ENCODE data around the gene OCRL.
"Not testable (repeated sequence)": the region's sequence is repeated elsewhere in the genome, so short reads cannot be mapped to it uniquely, and the experiment has no call there.

OCRL gene

GRCh38 chrX:129540722-129541184 is 694 bp downstream of the OCRL start:
- DNase-seq: no peak

DNA sequence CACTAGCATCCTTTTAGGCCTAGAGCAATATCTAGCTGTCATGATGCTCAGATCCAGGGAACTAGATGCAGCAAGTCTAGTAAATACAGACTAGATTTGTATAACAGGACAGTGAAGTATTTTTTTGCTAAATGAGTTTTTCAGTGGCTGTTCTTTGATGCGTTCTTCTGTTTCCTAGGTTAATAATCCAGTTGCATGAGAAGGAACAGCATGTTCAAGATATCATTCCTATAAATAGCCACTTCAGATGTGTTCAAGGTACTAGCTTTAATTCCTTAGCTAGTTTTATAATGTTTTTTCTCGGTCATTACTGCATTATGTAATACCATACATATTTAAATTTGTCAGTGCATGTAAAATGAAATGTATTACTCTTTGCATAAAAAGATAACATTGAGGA is 4.7 kb downstream of the OCRL start:
- DNase-seq: no peak

GRCh38 chrX:129545408-129545807 is 5.3 kb downstream of the OCRL start:
- no peak for DNase-seq

GRCh38 chrX:129549124-129549523 is 9.1 kb downstream of the OCRL start:
- DNase-seq: no peak

DNA sequence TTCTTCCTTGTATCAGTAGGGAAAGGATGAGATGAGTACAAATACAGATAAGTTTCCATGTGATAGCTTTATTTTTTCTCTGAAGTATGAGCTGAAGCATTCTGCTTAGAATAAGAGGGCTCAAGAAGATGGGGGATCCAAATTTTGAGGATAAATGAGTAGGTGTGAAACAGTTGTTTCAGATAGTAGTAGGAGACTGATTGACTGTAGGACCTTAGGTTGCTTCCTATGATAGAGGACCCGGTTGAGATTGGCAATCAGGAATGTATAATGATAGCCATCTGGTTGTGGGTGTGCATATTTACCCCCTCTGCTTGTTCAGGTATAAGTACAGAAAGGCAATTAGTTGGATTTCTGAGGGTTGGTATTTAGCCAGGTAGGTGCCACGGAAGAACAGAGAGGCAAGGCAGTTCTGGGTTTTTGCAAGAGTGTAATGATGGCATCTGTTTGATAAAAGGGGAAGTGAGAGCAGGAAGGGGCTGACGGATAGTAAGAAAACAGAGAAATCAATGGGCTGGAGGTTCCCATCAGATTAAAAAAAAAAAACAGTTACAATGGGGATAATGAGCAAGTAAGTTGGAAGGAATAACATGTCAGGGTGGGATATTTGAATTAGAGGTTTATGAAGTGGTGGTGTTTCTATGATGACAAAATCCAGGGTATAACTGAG is 13.7 kb downstream of the OCRL start:
- DNase-seq: no peak

DNA sequence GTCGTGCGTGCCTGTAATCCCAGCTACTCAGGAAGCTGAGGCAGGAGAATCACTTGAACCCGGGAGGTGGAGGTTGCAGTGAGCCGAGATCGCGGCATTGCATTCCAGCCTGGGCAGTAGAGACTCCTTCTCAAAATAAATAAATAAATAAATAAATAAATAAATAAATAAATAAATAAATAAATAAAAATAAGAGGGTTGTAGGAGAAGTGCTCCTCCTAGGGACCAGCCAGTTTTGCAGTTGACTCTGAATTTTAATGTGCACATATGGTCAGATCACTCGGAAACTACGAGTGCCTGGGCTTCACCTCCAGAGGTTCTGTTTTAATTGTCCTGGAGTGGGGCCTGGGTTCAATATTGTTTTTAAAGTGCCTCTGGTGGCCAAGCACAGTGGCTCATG is 14.8 kb downstream of the OCRL start:
- not testable (repeated sequence) for DNase-seq

GRCh38 chrX:129556806-129557315 is 16.8 kb downstream of the OCRL start:
- DNase-seq: no peak

GRCh38 chrX:129557844-129558480 is 17.9 kb downstream of the OCRL start:
- no peak for DNase-seq

DNA sequence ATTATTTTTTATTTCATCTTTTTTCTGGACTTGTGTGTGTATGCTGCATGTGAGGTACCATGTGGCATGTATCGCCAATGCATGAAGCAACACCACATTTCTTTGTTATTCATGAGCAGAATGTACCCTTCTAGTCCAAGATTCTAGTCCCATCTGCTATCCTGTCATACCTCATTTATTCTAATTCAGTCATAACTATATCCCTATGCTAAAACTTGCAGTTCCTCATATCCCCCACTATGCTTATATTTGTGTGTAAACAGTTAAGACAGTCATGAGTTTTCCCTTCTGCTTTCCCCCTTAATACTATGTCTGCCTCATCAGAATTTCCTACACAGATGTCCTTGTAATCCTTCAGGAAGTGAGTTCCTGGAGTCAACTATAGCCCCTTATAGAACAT is 19.7 kb downstream of the OCRL start:
- DNase-seq: no peak

DNA sequence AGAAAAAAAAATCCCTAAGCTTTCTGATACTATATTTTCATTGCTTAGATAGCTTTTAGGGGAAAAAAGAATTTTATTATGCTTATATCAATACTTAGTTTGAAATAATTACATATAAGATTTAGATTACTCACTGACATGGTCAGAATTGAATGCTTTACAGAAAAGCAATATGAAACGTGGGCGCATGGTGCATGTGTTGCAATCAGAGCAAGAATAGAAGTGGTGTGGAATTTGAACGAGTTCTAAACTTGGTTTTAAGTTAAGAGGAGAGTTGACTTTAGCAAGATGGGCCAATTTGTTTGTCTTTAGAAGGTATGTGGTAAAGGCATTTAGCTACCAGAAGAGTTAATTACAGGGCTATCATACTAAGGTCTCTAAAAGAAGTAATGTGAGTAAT is 21.4 kb downstream of the OCRL start:
- no peak for DNase-seq

DNA sequence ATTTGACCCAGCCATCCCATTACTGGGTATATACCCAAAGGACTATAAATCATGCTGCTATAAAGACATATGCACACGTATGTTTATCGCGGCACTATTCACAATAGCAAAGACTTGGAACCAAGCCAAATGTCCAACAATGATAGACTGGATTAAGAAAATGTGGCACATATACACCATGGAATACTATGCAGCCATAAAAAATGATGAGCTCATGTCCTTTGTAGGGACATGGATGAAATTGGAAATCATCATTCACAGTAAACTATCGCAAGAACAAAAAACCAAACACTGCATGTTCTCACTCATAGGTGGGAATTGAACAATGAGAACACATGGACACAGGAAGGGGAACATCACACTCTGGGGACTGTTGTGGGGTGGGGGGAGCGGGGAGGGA is 24.3 kb downstream of the OCRL start:
- not testable (repeated sequence) for DNase-seq

GRCh38 chrX:129565046-129565650 is 25.1 kb downstream of the OCRL start:
- DNase-seq: no peak

DNA sequence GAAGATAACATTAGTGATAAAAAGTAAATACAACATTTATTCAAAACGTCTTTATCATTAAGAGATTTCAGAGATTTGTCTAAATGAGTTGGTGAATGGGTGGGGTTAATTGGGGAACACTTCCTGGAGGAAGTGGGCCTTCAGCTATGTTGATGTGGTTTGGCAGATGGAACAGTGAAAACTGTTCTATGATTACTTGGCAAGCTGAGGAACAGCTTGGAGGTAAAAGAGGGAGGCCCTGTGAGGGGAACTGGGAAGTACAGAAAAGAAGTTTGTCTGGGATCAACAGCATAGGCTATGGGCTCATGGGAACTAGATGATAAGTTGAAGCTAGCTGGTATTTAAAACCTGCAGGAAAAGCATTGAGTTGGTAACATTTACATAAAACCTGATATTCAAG is 26.0 kb downstream of the OCRL start:
- DNase-seq: no peak

DNA sequence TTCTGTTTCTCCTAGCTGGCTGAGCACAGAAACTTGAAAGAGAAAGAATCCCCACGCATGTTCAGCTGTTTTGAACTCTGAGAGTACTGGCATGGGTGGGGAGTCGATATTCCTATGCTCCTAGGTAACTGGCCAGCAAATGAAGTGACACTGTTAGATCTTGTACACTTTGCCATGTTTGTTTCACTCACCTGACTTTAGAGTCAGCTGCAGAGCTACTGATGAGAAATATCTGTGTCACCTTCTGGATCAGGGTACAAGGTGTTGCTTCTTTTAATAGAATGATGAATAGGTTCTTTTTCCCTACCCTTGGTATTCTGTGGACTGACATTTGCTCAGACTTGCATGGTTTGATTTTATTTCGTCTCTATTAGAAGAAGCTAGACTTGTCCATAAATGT is 28.3 kb downstream of the OCRL start:
- DNase-seq: no peak

DNA sequence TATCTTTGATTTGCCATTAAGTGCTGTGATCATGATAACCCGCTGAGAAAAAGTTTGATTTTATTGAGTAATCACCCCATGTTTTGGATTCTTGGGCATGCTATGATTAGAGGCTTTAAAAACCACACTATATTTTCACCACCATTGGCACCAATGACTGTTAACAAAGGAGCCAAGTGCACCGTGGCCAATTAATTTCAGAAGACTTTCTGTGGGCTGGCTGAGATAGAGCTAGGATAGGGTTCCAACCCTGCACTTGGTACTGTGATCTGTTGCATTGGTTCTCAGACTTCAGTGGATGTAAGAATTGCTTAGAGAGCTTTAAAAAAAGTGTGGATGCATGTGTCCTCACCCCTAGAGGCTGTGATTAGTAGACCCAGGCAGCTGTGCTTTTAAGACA is 32.4 kb downstream of the OCRL start:
- DNase-seq: no peak

DNA sequence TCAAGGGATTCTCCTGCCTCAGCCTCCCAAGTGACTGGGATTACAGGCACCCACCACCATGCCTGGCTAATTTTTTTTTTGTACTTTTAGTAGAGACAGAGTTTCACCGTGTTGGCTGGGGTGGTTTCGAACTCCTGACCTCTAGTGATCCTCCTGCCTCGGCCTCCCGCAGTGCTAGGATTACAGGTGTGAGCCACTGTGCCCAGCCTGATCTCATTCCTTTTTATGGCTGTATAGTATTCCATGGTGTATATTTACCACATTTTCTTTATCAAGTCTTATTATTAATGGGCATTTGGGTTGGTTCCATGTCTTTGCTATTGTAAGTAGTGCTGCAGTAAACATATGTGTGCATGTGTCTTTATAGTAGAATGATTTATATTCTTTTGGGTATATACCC is 33.6 kb downstream of the OCRL start:
- DNase-seq: not testable (repeated sequence)

DNA sequence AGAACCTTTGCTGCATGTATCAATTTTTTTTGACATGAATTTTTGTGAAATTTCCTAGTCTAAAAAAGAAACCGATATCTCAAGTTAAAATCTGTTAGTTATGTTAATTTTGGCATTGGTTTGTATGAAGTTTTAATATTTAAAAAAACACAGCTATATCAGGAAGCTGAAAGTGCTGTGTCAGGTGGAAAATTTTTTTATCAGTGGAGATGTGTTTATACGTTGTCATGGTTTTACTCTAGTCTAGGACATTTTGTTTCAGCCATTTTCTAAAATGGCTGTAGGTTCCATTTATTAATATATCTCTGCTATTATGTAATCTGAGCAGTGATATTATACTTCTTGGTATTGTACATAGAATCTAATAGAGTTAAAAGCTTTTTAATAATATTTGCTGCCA is 34.2 kb downstream of the OCRL start:
- no peak for DNase-seq

- no peak for DNase-seq
These were observed 36.5 kb downstream of the OCRL start for GRCh38 chrX:129576539-129576938.

- no peak for DNase-seq
These were observed 37.4 kb downstream of the OCRL start for GRCh38 chrX:129577473-129577872.

DNA sequence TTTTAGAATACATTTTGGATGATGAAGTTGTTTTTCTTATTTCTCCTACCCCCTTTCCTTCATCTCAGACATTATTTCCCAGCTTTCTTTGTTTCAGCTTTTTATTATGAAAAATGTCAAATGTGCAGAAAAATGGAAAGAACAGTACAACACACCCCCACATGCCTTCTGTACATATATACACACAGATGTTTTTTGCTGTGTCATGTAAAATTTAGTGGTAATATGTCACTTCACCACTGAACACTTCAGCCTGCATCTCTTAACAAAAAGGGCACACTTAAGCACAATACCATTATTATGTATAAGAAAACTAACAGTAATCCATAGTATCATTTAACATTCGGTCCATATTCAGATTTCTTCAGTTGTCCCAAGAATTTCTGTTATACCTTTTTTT is 37.8 kb downstream of the OCRL start:
- DNase-seq: no peak

- DNase-seq: no peak
These were observed 41.8 kb downstream of the OCRL start for GRCh38 chrX:129581904-129582303.

DNA sequence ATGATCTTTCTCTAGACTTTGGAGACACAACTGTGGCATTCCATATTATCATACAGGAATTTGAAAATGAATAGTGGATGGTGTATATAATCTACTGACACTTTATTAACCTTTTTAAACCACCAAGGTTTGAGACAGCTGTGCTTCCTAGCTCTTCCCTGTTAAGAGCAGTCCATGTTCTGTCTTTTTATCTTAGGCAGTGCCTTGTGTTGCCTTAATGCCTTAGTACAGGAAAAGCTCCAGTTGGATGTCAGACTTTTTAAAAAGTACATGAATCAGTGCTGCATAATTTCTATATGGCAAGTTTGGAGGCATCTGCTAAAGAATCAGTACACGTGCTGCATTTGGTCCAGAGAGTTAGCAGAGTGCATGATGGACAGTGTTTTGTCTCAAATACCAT is 45.1 kb downstream of the OCRL start:
- no peak for DNase-seq

- no peak for DNase-seq
These were observed 45.6 kb downstream of the OCRL start for GRCh38 chrX:129585691-129586090.

DNA sequence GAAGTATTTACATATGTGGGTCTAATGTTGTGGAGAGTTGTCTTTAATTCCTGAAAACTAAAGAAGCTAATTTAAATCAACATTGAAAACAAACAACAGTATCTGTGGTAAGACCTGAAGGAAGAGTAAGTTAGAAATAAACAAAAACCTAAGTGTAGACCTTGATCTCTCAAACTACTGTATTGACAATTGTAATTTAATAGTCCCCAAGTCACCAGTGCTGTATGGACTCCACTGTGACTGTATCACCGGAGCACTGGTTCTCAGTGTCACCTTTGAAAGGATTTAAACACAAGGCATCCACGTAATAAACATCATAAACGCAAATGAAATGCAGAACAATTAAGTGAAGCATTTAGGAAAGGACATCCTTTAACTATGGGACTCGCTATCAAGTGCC is 46.4 kb downstream of the OCRL start:
- no peak for DNase-seq

Data from activated T-cell treated with anti-CD3 and anti-CD28 coated beads for 4 hours (primary cell).